Activated CD8-positive, alpha-beta memory T cell treated with anti-CD3 and anti-CD28 coated beads for 48 hours (primary cell): Measurements from ENCODE around the gene NOPCHAP1.
"Not testable (repeated sequence)": the region's sequence is repeated elsewhere in the genome, so short reads cannot be mapped to it uniquely, and the experiment has no call there.

Experiments
- DNase-seq, 3 experiments: peaks; one replicate each; pipeline ENCODE4 v3.0.0-alpha.2; 2020; ENCODE audit warnings: low read depth in 2 of 3, low spot score in 2 of 3

The NOPCHAP1 gene

DNA sequence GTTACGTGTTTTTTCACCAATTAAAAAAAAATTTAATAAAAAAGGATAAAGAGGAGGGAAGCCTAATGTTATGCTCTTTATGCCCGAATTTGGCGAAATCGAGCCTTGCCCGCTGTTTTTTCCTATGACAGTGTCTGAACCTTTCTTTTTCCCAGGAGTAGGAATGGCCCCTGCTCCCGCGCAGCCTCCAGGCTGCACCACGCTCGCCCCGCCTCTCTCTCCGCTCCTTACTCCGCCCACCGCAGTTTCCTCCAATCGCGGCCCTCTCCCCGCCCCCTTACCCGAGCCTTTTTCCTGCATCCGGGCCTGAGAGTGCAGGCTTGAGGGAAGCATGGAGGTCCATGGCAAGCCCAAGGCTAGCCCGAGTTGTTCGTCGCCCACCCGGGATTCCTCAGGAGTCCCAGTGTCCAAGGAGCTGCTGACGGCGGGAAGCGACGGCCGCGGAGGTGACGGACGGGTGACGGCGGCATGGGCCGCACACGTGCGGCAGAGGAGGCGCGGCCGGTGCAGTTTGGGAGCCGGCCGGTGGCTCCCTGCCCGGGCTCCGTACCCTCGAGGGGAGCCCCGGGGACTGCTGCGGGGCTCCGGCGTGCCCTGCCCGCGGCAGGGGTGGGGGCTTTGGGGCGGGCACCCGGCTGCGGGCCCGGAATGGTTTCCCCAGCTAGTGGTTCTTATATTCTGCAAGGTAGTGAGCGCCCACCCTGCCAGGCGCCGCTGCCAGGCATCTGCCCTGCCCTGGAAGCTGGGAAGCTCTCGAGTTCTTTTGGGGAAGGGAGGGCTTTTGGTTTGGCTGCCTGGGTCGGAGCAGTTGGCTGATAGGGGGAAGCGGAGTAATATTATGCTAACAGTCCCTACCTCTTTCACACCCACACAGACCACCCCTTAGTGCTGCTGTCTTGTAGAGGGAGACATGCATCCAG lies at the start of gene NOPCHAP1:
NOPCHAP1 (plus strand) TSS at position 295 of the 920 bp plus-strand sequence; CDS start at position 332, 37 bp downstream.
- peak; percentile 65 to 69 (median 65) for DNase-seq

GRCh38 chr12:104938371-104938770 lies 47.7 kb upstream of the NOPCHAP1 start:
- no peak for DNase-seq

DNA sequence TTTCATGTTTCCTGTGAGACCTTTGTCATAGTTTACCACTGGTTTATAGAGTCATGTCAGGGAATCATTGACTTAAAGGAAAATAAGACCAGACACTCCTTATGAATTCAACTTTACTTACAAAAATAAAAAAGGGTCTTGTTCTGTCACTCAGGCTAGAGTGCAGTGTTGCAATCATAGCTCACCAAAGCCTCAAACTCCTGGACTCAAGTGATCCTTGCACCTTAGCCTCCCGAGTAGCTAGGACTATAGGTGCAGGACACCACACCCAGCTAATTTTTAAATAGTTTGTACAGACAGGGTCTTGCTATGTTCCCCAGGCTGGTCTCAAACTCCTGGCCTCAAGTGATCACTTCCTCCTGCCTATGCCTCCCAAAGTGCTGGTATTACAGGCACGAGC lies 47.0 kb upstream of the NOPCHAP1 start:
- DNase-seq = no peak

DNA sequence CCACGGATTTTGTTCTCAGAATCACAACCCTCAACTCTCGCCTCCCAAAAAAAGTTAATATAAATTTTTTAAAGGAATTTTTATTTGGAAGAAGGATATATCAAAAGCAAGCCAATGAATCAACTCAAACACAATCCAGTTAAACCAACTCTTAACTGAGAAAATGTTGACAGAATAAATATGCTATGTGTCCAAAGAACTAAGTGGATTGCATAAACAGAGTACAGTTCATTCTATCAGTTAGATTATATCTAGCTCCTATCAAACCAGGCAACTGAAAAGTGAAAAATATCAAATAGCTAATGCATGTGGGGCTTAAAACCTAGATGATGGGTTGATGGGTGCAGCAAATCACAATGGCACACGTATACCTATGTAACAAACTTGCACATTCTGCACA lies 44.7 kb upstream of the NOPCHAP1 start:
- no peak for DNase-seq

- no peak for DNase-seq
Observed at GRCh38 chr12:104942075-104942474, 44.0 kb upstream of the NOPCHAP1 start.

DNA sequence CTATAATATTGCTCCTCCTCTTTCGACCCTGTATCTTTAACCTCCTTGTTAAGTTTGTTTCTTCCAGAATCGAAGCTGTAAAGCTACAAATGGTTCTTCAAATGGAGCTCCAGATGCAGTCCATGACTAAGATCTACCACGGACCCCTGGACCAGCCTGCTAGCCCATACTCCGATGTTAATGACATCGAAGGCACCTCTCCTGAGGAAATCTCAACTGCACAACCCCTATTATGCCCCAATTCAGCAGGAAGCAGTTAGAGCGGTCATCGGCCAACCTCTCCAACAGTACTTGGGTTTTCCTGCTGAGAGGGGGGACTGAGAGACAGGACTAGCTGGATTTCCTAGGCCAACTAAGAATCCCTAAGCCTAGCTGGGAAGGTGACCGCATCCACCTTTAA lies 42.7 kb upstream of the NOPCHAP1 start:
- not testable (repeated sequence) for DNase-seq

DNA sequence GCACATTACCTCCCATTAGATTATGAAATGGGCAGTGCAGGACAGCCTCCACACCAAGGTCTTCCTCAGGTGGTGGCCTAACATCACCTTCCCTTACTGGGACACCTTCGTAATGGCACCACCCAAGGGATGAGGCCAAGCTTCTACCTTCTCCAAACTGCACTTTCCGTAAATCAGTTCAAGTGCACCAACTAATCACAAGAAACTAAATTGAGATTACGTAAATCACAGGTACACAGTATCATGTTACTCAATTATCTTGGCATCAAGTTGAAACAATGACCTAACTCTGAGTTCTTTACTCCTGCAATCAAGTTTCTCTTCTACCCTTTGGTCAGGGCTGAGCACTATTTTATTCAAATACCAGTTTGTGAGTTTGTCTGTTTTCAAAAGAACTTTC lies 41.9 kb upstream of the NOPCHAP1 start:
- no peak for DNase-seq

- not testable (repeated sequence) for DNase-seq
Observed at GRCh38 chr12:104948716-104949115, 37.4 kb upstream of the NOPCHAP1 start.

DNA sequence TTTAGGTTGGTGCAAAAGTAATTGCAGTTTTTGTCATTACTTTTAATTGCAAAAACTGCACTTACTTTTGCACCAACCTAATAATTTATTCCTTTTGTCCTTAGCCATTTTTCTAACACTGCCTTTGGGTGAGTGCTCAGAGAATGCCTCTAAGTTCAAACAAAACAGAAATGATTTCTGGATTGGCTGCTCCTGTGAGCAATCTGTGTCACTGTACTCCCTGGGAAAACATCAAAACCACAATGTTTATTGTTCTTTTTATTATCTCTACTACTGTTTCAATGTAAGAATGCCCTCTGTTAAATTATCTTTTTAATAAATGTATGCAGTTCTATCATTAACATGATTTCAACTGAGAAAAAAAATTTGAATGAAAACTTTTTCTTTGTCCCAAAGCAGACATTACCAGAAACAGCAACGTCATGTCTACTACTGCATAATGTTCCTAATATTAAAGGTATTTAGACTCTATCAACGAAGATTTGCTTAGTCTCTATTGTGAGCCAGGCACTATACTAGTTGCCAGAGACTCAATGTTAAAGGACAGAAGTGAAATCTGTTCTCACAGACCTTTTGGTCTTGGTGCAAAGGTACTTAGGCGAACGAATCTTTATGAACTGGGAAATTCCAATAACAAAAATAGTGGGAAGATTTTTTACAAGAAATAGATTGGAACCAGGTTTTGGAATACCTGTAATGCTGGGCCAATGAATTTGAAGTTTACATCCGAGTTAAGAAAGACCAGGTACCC lies 34.2 kb upstream of the NOPCHAP1 start:
- no peak for DNase-seq

DNA sequence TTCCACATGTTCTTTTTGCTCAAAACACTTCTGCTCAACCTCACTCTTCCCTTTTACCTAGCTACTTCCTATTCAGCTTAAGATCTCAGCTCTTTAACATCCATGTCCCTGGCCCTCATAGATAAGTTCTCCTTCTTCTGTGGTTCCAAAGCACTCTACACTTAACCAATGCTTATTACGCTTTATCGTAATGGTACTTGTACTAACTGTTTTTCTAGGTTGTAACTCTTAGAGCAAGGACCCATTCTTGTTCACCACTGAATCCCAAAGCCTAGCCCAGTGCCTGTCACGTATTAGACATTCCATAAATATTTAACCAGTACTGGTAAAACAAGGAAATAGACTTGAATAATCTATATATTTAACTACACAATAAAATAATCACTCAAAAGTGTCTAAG lies 33.3 kb upstream of the NOPCHAP1 start:
- DNase-seq = no peak

DNA sequence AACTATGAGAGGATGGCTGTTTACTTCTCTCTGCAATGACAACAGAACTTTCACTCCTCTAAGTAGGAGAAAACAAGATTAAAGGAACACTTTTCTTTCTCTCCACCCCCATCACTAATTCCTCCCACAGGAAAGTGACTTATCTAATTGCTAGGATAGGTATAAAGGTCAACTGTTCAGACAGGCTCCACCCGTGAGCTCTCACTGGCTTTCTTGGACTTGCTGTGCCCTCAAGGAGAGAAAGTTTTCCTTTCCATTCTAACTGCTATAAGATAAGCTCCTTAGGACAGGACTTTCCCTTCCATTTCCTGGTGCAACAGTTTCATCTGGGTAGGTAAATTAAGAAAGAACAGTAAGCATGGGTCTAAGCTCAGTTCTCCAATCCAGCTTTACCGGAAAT lies 32.8 kb upstream of the NOPCHAP1 start:
- no peak for DNase-seq

DNA sequence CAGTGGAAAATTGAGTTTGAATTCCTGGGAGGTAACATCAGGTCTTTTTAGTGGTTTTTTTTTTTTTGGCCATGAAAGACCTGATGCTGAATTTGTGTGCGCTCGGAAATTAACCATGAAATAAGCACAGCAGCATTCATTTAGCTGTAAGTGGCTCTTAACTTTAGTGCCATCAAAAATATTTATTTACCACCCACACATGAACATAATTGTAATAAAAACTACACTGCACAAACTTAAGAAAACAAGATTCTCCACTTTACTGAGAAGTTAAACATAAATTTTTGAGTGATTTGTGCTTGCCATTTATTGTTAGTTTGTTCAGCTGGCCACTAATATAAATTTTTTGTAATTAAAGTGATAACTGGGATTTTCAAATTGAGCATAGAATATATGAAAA lies 30.4 kb upstream of the NOPCHAP1 start:
- no peak for DNase-seq

GRCh38 chr12:104956870-104957718 lies 29.0 kb upstream of the NOPCHAP1 start:
- no peak for DNase-seq

- no peak for DNase-seq
Observed at GRCh38 chr12:104957719-104958000, 28.5 kb upstream of the NOPCHAP1 start.

- DNase-seq = peak; percentile 44 to 67 (median 46)
Observed at GRCh38 chr12:104958001-104958804, 27.9 kb upstream of the NOPCHAP1 start, which contains the start of gene SLC41A2. SLC41A2 (minus strand) TSS chr12:104958290; CDS start chr12:104928527, 29,763 bp downstream.

GRCh38 chr12:104958805-104959334 lies 27.2 kb upstream of the NOPCHAP1 start:
- DNase-seq = no peak

DNA sequence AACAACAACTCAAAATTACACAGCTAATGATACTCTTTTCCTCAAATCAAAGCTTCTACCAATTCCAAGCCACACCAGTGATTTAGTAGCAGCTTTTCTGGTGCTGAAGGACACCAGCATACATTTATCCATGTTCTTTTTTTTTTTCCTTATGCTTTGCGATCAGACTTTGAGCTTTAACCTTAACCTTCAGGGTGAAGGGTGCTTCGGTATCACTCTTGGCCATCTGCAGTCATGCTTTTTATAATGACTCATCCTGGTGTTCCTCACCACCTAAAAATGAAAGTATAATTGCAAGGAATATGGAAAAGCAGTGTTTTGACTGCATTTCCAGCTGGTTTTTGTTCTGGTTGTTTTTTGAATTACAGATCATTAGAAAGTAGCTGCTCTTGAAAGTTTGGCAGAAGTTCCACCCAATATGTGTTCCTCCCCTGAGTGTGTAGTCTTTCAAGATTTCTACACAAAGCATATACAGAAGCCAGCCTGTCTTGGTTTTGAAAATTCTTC lies 26.7 kb upstream of the NOPCHAP1 start:
- no peak for DNase-seq

DNA sequence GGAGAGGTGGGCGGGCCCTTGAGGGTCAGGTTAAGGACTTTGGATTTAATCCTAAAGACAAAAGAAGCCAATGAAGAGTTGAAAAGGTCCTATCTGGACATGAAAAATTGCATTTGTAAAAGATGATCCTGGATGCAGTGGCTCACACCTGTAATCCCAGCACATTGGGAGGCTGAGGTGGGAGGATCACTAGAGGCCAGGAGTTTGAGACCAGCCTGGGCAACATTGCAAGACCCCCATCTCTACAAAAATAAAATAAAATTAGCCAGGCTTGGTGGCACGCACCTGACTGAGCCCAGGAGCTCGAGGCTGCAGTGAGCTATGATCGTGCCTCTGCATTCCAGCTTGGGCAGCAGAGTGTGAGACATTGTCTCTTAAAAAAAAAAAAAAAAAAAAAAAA lies 25.7 kb upstream of the NOPCHAP1 start:
- DNase-seq = no peak

- no peak for DNase-seq
Observed at GRCh38 chr12:104963757-104964156, 22.4 kb upstream of the NOPCHAP1 start.
